GM18951 (cell line): ENCODE data around the gene TTC23.
"Not testable (repeated sequence)": the region's sequence is repeated elsewhere in the genome, so short reads cannot be mapped to it uniquely, and the experiment has no call there.

Experiments used
- POLR2A ChIP-seq: IDR thresholded peaks from 4 replicates; pipeline ENCODE4 v1.6.1; 2011; ENCODE audit warnings: mild to moderate bottlenecking; ENCODE audit not compliant: insufficient read length, insufficient read depth; ENCODE audit errors: extremely low read depth
- in situ Hi-C: fragments of 300-500 bp; cut with MboI; formaldehyde crosslinking; loops from one replicate; pipeline ENCODE4 v1.12.0; 2022; ENCODE audit warnings: low sequenced_read_pairs, mixed read lengths, inconsistent platforms; ENCODE audit not compliant: unreplicated experiment

TTC23 gene

DNA sequence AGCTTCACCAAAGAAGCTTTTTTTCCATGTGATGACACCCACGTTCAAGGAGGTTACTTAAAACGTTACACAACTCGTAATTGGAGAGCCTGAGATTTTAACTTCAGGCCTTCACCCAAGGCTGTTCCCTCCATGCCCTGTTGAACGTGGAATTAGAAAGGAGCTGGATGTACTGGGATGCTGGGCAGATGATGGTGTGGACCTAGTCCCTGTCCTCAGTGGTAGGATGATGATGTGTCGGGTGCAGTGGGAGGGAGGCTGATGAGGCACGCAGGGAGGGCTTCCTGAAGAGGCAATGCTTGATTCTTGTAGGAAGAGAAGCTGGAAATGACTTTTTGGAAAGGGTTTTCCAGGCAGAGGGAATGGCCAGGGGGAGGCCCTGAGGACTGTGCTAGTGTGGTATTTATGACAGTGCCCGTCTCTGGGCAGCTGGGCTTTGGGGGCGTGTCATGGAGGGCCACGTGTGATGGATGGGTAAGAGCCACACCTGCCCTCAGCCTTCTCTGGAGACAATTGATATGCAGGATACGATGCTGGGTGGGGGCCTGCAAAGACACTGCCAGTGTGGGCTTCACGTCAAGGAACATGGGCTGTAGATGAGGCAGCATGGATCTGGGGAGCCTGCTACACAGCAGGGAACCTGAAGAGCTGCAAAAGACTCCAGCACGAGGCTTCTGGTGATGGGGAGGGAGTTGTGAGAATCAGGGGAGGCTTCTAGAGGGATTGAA is 129.2 kb downstream of the TTC23 start:
- in situ Hi-C loops: no loop called here
- no peak for TF ChIP-seq POLR2A

DNA sequence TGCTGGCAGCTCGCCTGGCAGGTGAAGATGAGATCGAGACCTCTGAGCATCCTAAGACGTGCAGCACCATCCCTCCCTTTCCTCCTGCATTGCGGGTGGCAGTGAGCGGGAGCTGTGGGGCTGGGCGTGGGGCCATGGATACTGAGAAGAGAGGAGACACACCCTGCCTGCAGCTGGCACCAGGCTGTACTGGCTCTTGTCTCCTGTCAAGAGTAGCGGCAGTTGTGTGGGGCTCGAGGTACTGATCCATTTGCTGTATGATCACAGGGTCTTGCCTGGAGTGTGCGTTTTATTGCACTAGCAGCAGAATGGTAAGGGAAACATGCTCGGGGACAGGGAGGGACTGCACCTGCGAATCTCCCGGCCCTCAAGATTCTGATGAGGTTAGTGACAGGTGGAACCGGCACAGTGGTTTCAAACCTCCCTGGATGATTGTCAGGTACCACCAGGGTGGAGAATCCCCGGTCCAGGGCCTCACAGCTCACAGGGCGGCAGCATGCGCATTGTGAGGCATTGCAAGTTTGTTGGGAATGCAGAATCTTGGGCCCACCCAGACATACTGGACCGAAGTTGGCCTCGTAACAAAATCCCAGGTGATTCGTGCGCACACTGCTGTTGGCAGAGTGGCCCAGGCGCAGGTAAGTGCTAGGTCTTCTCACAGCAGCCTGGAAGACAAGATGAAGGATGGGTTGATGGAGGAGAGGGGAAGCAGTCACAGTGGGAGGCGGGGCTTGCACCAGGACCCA is 130.4 kb downstream of the TTC23 start:
- in situ Hi-C loops: no loop called here

GRCh38 chr15:99118258-99118632 is 131.1 kb downstream of the TTC23 start:
- in situ Hi-C loops: no loop called here
- TF ChIP-seq POLR2A: no peak

More for the DNA sequence above, 130.4 kb downstream of the TTC23 start:
- no peak for TF ChIP-seq POLR2A

DNA sequence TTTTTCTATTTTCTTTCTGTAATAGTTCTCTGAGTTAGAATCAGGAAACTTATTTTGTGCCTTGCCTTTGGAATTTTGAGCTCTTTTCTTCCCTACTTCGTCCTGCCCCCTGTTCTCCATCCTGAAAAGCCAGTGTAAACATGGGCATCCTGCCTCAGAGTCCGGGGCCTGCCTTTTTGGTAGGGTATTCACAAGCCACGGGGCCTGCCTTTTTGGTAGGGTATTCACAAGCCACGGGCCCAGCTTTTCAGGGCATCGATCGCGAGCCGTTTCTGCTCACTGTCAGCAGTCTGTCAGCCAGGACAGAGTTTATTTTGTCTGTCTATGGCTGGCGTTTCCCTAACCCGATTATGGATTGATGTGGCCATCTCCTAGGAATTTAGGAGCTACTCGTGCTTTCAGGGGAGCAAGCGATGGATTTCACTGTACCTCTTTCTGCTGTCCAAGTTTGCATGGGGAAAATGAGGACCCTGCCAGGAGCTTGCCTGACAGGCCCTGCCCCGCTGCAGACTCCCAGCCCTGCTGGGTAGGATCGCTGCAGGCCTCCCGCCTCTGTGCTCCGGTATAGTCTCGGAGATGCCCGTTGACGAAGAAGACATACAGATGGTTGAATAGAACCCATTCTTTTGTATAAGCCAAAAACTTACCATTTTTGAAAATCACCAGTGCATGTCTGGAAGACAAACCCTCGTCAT is 131.7 kb downstream of the TTC23 start:
- no peak for TF ChIP-seq POLR2A
- in situ Hi-C loops: no loop called here

- no peak for TF ChIP-seq POLR2A
- in situ Hi-C loops: no loop called here
Measured at GRCh38 chr15:99117111-99117510, 132.3 kb downstream of the TTC23 start.

DNA sequence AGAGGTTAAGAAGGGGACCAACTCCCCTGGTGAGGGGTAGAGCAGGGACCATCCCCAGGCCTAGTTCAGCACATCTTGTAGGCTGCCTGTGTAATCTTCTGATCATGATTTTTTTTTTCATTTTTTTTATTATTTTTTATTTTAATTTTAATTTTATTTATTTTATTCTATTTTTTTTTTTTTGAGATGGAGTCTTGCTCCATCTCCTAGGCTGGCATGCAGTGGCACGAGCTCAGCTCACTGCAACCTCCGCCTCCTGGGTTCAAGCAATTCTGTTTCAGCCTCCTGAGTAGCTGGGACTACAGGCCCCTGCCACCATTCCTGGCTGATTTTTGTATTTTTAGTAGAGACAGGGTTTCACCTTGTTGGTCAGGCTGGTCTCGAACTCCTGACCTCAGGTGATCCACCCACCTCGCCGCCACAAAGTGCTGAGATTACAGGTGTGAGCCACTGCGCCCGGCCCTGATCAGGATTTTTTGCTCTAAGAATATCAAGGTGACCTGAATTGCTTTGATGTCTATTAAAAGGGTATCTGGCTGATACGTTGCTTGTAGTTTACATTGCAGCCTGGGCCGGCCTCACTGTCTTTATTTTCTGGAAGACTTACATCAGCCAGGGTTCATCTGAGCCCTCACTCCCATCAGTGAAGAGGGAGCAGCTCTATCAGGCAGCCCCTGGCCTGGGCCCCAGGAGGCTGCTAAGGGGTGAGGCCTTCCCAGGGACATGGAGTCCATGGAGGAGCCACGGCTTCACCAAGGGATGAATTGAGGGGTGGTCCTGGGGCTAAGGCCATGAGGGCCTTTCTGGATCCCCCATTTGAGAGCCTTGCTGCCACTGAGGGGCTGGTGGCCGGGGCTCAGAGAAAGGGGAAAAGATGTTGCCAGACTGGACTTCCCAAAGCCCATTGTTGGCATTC is 133.8 kb downstream of the TTC23 start:
- no peak for TF ChIP-seq POLR2A
- in situ Hi-C loops: no loop called here

DNA sequence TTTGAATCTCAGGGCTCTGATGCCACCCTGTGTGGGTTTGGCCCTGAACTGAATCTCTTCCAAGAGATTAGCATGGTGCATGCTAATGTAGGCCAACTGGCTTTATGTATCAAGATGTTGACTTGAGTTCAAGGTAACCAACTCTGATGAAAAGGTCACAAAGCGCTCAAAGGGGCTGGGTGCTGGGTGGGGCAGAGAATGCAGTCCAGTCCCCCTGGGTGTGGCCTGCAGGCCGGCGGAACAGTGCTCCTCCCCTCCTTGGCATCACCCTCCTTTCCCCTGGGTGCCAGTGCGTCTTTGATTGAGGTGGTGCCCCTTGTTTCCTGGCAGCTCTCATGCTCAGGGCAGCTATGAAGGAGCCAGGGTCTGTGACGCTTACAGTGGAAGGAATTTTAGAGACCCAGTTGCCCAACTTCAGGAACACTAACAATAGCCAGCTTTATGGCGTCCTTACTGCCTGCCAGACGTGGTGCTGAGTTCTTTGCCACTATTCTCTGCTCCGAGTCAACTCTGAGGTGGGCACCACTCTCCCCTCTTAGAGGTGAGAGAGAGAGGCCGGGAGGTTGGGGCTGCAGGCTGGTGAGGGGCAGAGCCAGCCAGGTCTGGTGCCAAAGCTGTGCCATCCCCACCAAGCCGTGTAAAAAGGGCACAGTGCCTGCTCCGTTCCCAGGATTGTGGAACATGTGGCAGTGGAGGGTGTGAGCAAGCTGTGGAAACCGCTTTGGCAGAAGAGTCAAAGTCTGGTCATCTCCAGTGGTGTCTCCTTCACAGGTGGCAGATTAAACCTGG is 134.7 kb downstream of the TTC23 start:
- in situ Hi-C loops: no loop called here
- no peak for TF ChIP-seq POLR2A

- TF ChIP-seq POLR2A: no peak
- in situ Hi-C loops: no loop called here
Measured at GRCh38 chr15:99113547-99114271, 135.7 kb downstream of the TTC23 start.

- in situ Hi-C loops: not testable (repeated sequence)
Measured at GRCh38 chr15:99111641-99112040, 137.7 kb downstream of the TTC23 start.

- TF ChIP-seq POLR2A: no peak
- in situ Hi-C loops: no loop called here
Measured at GRCh38 chr15:99110581-99111320, 138.6 kb downstream of the TTC23 start.

GRCh38 chr15:99110093-99110492 is 139.3 kb downstream of the TTC23 start:
- in situ Hi-C loops: no loop called here
- no peak for TF ChIP-seq POLR2A
